HL-60 (cell line): Measurements from ENCODE around the gene CDC42.

Experiments used
- GABPA ChIP-seq: IDR thresholded peaks from 2 replicates; pipeline ENCODE4 v1.6.1; 2012; ENCODE audit warnings: low read depth
- TF ChIP-seq, protein P1 (sequence below): IDR thresholded peaks from one replicate; pipeline ENCODE4 v1.5.1; 2011; ENCODE audit warnings: low read length, control low read depth, inconsistent platforms; ENCODE audit not compliant: insufficient read depth

GRCh38 chr1:22090867-22091266 lies 38.4 kb downstream of the CDC42 start:
- no peak for TF ChIP-seq GABPA
- TF ChIP-seq, protein P1, sequence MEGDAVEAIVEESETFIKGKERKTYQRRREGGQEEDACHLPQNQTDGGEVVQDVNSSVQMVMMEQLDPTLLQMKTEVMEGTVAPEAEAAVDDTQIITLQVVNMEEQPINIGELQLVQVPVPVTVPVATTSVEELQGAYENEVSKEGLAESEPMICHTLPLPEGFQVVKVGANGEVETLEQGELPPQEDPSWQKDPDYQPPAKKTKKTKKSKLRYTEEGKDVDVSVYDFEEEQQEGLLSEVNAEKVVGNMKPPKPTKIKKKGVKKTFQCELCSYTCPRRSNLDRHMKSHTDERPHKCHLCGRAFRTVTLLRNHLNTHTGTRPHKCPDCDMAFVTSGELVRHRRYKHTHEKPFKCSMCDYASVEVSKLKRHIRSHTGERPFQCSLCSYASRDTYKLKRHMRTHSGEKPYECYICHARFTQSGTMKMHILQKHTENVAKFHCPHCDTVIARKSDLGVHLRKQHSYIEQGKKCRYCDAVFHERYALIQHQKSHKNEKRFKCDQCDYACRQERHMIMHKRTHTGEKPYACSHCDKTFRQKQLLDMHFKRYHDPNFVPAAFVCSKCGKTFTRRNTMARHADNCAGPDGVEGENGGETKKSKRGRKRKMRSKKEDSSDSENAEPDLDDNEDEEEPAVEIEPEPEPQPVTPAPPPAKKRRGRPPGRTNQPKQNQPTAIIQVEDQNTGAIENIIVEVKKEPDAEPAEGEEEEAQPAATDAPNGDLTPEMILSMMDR = no peak
